GM19025 (cell line): ENCODE results near the gene CRPPA.
"Not testable (repeated sequence)": the region's sequence is repeated elsewhere in the genome, so short reads cannot be mapped to it uniquely, and the experiment has no call there.

Experiments used
- ATAC-seq: cut with Tn5 transposase; IDR thresholded peaks from one replicate; pipeline ENCODE4 v1.9.1; 2021; ENCODE audit warnings: mild to moderate bottlenecking, low read depth, moderate library complexity; ENCODE audit not compliant: unreplicated experiment

CRPPA gene

GRCh38 chr7:16398146-16399017 lies 23.0 kb downstream of the CRPPA start:
- ATAC-seq = no peak

DNA sequence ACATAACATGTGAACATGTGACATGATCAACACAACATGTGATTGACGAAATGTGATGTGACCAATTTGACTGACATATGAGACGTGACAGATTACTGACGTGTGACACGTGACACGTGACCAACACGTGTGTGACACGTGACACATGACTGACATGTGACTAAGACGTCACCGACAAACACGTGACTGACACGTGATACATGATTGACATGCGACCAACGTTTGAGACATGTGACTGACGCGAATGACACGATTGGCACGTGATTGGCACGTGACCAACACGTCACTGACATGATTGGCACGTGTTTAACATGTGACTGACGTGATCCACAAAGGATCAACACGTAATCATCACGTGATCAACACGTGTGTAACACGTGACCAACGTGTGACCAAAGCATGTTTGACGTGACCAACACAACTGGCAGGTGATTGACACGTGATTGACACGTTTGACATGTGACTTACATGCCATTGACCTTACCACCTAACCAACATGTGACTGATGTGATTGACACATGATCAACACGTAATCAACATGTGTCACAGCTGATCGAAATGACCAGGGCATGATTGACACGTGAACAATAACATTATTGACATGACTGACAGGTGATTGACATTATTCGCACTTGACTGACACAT lies 23.7 kb downstream of the CRPPA start:
- ATAC-seq = no peak

DNA sequence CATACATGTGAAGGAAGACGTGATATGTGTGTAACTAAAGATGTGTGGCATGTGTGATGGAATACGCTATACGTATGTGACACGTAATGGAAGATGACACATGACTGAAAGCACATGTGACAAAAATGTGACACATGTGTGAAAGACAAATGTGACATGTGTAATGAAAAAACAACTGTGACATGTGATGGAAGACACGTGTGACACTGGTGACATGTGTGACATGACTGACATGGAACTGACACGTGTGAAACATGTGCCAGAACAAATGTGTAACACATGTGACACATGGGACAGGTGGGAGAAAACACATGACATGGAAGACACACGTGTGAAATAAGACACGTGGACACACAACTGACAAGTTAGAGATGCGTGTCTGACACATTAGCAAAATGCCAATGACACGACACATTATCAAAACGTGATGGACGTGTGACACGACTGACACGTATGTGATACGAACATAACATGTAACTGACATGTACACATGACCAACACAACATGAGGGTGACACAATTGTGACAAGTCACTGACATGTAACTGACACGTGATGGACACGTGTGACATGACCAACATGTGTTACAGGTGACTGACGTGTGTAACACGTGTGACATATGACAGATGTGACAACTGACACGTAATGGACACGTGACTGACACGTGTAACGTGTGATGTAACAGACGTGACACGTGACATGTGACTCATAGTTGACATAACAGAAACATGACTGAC lies 24.4 kb downstream of the CRPPA start:
- no peak for ATAC-seq

GRCh38 chr7:16395121-16395520 lies 26.2 kb downstream of the CRPPA start:
- ATAC-seq = no peak

- no peak for ATAC-seq
Observed at GRCh38 chr7:16393862-16394422, 27.4 kb downstream of the CRPPA start.

- no peak for ATAC-seq
Observed at GRCh38 chr7:16392990-16393523, 28.3 kb downstream of the CRPPA start.

GRCh38 chr7:16383786-16384185 lies 37.6 kb downstream of the CRPPA start:
- not testable (repeated sequence) for ATAC-seq

DNA sequence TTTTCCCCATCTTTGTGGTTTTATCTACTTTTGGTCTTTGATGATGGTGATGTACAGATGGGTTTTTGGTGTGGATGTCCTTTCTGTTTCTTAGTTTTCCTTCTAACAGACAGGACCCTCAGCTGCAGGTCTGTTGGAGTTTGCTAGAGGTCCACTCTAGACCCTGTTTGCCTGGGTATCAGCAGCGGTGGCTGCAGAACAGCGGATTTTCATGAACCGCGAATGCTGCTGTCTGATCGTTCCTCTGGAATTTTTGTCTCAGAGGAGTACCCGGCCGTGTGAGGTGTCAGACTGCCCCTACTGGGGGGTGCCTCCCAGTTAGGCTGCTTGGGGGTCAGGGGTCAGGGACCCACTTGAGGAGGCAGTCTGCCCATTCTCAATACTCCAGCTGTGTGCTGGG lies 38.2 kb downstream of the CRPPA start:
- ATAC-seq = not testable (repeated sequence)
